ENCODE data around the gene LRMDA. TPM values are rescaled to one million over a fixed set of nuclear protein-coding genes. Genes with fewer than 3 reads are reported as not detected.

Gene LRMDA
- total RNA-seq, 2 experiments from 2014 or later, result not detected

GRCh38 chr10:75606203-75606779, 174.9 kb downstream of the LRMDA start:
- H3K9me2 ChIP-seq (ENCODE audit: insufficient read depth, low read length), result no peaks in the 10 kb centered on the region; the same call in 1 of the 2 replicates
- H3K36me3 ChIP-seq (ENCODE audit: insufficient read depth, low read length), result no peaks in the 10 kb centered on the region
- ChIA-PET POLR2A (no interaction called here), CTCF (ENCODE audit: unreplicated experiment) (no interaction called here)
- no peaks in the 10 kb centered on the region for H3K79me2 ChIP-seq (ENCODE audit: insufficient read depth, low read depth, low read length)
- BruUV-seq (replicated peaks), result no TSS peak
- no peak for DNase-seq (ENCODE audit: low spot score)
- no peaks in the 10 kb centered on the region for H4K20me1 ChIP-seq (ENCODE audit: insufficient read depth, low read length)
- H3K4me3 ChIP-seq (ENCODE audit: low read depth, low read length, poor library complexity, severe bottlenecking), result no peak overlapping the region
- H3K27ac ChIP-seq (ENCODE audit: low read depth, low read length, poor library complexity, severe bottlenecking), result no peak overlapping the region
- intact Hi-C loops (cut with micrococcal nuclease; ENCODE audit: unreplicated experiment), result no loop called here
- no peak overlapping the region for H2AFZ ChIP-seq (ENCODE audit: low read length)
- H3K9me3 ChIP-seq (ENCODE audit: low read length), result no peaks in the 10 kb centered on the region
- no peak for TF ChIP-seq CTCF (conservative IDR thresholded peaks at IDR 0.05; ENCODE audit: low read length)
- TF ChIP-seq EZH2phosphoT487 (IDR thresholded peaks at IDR 0.05; ENCODE audit: borderline replicate concordance, low read depth, low read length), result no peak
- no peak overlapping the region for H3K4me2 ChIP-seq (ENCODE audit: low read length)
- no peaks in the 10 kb centered on the region for H3K4me1 ChIP-seq (ENCODE audit: insufficient read depth, low read length, poor library complexity, severe bottlenecking)

GRCh38 chr10:75607576-75607975, 176.2 kb downstream of the LRMDA start:
- no peaks in the 10 kb centered on the region for H3K36me3 ChIP-seq (ENCODE audit: insufficient read depth, low read length)
- ChIA-PET CTCF (ENCODE audit: unreplicated experiment) (no interaction called here), POLR2A (no interaction called here)
- no peak overlapping the region for H3K27ac ChIP-seq (ENCODE audit: low read depth, low read length, poor library complexity, severe bottlenecking)
- intact Hi-C loops (cut with micrococcal nuclease; ENCODE audit: unreplicated experiment), result no loop called here
- no peaks in the 10 kb centered on the region; the same call in 1 of the 2 replicates for H3K9me2 ChIP-seq (ENCODE audit: insufficient read depth, low read length)
- H3K79me2 ChIP-seq (ENCODE audit: insufficient read depth, low read depth, low read length), result no peaks in the 10 kb centered on the region
- no peaks in the 10 kb centered on the region for H3K4me1 ChIP-seq (ENCODE audit: insufficient read depth, low read length, poor library complexity, severe bottlenecking)
- no peaks in the 10 kb centered on the region for H3K9me3 ChIP-seq (ENCODE audit: low read length)
- TF ChIP-seq CTCF (conservative IDR thresholded peaks at IDR 0.05; ENCODE audit: low read length) (no peak), EZH2phosphoT487 (IDR thresholded peaks at IDR 0.05; ENCODE audit: borderline replicate concordance, low read depth, low read length) (no peak)
- H3K4me3 ChIP-seq (ENCODE audit: low read depth, low read length, poor library complexity, severe bottlenecking), result no peak overlapping the region
- H4K20me1 ChIP-seq (ENCODE audit: insufficient read depth, low read length), result no peaks in the 10 kb centered on the region
- BruUV-seq (replicated peaks), result no TSS peak
- no peak overlapping the region for H3K4me2 ChIP-seq (ENCODE audit: low read length)
- no peak overlapping the region for H2AFZ ChIP-seq (ENCODE audit: low read length)
- DNase-seq (ENCODE audit: low spot score), result no peak

- BruUV-seq (replicated peaks), result no TSS peak
- no peak overlapping the region for H2AFZ ChIP-seq (ENCODE audit: low read length)
- H3K4me2 ChIP-seq (ENCODE audit: low read length), result no peak overlapping the region
- H3K27ac ChIP-seq (ENCODE audit: low read depth, low read length, poor library complexity, severe bottlenecking), result no peak overlapping the region
- CTCF ChIA-PET (ENCODE audit: unreplicated experiment), result no interaction called here
- H3K4me1 ChIP-seq (ENCODE audit: insufficient read depth, low read length, poor library complexity, severe bottlenecking), result no peaks in the 10 kb centered on the region
- no peaks in the 10 kb centered on the region for H3K9me2 ChIP-seq (ENCODE audit: insufficient read depth, low read length)
- no peak overlapping the region for H3K4me3 ChIP-seq (ENCODE audit: low read depth, low read length, poor library complexity, severe bottlenecking)
- no peaks in the 10 kb centered on the region for H3K79me2 ChIP-seq (ENCODE audit: insufficient read depth, low read depth, low read length)
- no peaks in the 10 kb centered on the region for H3K36me3 ChIP-seq (ENCODE audit: insufficient read depth, low read length)
- intact Hi-C loops (cut with micrococcal nuclease; ENCODE audit: unreplicated experiment), result no loop called here
- POLR2A ChIA-PET, result interaction anchor here (0.8 kb wide), 1 partner anchor 12 kb away, joined by 3 read pairs; no protein-coding TSS in a partner anchor
- no peaks in the 10 kb centered on the region for H3K9me3 ChIP-seq (ENCODE audit: low read length)
- no peaks in the 10 kb centered on the region for H4K20me1 ChIP-seq (ENCODE audit: insufficient read depth, low read length)
- DNase-seq (ENCODE audit: low spot score), result no peak
- TF ChIP-seq CTCF (conservative IDR thresholded peaks at IDR 0.05; ENCODE audit: low read length) (no peak), EZH2phosphoT487 (IDR thresholded peaks at IDR 0.05; ENCODE audit: borderline replicate concordance, low read depth, low read length) (no peak)
Observed at GRCh38 chr10:75610183-75610582, 178.8 kb downstream of the LRMDA start.

All from OCI-LY7 (cell line).